ENCODE data around the gene MSH2. TPM values are rescaled to one million over a fixed set of nuclear protein-coding genes. Genes with fewer than 3 reads are reported as not detected.
"Not testable (repeated sequence)": the region's sequence is repeated elsewhere in the genome, so short reads cannot be mapped to it uniquely, and the experiment has no call there.

MSH2 gene
- total RNA-seq, 1 experiment from 2014 or later: 53.8 TPM

- DNase-seq (ENCODE audit: low read depth): no peak
Observed at GRCh38 chr2:47483191-47483590, 80.2 kb downstream of the MSH2 start.

DNA sequence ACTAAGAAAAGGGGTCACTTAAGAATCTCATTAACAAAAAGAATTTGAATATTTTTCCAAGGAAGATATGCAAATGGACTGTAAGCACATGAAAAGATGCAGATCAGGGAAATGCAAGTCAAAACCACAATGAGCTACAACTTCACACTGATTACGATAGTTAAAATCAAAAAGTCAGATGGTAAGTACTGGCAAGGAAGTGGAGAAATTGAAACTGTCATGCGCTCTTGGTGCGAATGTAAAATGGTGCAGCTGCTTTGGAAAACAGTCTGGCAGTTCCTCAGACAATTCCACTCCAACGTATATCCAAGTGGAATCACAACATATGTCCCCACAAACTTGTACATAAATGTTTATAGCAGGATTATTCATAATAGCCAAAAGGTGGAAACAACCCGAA lies 81.4 kb downstream of the MSH2 start:
- DNase-seq (ENCODE audit: low read depth): no peak

DNA sequence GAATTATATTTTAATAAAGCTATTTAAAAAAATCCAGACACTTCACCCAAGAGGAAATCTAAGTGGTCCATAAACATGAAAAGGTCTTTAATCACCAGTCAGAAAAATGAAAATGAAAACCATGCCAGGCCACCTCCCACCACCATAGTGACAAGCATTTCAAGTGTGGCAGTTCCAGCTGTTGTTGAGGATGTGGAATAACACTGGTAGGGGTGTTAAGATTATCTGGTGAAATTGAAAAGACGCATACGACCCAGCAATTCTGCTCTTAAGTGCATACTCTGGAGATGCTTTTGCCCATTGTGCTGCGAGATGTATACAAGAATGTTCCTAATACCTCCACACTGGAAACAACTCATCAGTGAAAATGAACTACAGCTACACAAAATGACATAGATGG lies 82.2 kb downstream of the MSH2 start:
- DNase-seq (ENCODE audit: low read depth): no peak

- DNase-seq (ENCODE audit: low read depth): no peak
Observed at GRCh38 chr2:47485751-47486300, 82.9 kb downstream of the MSH2 start.

- no peak for DNase-seq (ENCODE audit: low read depth)
Observed at GRCh38 chr2:47486841-47487497, 84.0 kb downstream of the MSH2 start.

DNA sequence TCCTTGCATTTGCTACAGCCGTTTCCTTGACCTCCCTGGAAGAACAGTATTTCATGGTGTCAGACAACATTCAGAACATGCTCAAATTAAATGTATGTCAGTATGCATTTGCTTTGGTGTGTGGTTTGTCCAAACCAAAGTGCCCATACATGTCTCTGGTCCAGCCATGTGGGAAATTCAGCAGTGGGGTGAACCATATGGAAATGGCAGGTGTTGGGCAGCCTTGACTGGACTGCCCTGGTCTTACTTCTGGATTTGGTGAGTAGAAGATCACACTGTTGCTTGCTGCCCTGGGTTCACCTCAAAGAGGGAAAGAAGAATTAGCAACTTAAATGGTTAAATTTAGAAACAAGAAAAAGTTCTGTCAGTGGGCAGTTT lies 84.5 kb downstream of the MSH2 start:
- DNase-seq (ENCODE audit: low read depth): no peak

GRCh38 chr2:47488870-47489584 lies 86.1 kb downstream of the MSH2 start:
- DNase-seq (ENCODE audit: low read depth): peak; percentile 79

- no peak for DNase-seq (ENCODE audit: low read depth)
Observed at GRCh38 chr2:47490406-47490805, 87.5 kb downstream of the MSH2 start.

- no peak for DNase-seq (ENCODE audit: low read depth)
Observed at GRCh38 chr2:47493317-47494035, 90.5 kb downstream of the MSH2 start.

DNA sequence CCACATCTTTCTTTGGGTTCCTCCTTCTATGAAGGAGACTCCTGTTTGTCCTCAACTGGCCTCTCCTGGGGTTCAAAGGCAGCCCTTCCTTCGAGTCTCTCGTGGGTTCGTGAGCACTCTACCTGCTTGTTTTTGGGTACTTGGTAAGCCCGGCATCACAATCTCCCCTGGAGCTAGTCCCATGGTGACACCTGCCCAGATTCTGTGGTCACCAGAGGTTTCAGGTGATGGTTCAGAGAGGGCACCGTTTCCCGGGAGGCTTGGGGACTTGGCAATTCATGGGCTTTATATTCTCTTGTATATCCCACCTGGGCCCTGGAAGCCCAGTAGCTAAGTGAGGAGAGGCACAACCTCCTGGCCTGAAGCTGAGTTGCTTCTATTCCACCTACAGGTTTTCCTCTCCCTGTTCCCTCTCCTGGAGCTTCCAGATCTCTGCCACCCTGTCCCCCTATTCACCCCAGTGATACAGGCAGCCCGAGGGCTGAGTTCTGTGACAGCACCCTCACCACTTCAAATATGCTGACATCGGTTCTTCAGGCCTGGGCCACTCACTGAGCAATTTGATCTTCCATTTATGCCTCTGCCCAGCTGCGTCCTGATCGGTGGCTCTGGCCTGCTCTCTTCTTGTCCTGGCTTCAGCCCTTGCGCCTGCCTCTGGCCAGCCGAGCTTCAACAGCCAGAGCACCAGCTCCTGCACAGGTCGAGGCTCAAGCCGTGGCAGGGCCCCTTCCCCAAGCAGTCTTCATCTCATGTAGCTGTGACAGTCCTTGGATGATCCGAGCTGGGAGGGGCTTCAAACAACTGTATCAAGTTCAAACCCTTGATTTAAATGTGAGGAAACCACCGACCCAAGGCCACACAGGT lies 91.5 kb downstream of the MSH2 start:
- DNase-seq (ENCODE audit: low read depth): no peak

DNA sequence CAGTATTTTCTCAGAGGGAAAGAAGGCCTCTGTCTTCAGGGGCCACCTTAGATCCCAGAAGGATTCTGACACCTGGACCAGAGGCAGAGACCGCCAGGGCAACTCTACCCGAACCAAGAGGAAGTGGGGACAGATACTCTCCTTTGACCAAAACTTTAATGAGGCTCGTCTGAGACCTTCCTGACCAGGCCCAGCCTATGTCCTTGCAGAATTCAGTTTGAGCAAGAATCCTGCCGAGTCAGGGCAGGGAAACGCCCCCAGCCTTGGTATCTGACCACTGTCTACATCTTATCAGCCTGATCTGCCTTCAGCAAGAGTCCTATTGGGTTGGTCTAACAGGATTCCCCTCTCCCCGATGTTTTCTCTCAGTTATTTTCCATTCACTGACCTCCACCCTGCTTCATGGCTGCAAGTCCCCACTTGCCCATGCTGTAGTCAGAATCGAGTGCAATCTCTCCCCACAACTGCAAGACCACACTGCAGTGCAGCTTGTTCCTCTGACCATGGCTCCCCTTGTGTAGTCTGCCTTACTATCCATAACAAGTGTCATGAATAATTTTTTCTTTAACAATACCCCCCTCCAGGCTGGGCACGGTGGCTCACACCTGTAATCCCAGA lies 95.0 kb downstream of the MSH2 start:
- no peak for DNase-seq (ENCODE audit: low read depth)

- DNase-seq (ENCODE audit: low read depth): no peak
Observed at GRCh38 chr2:47499093-47499492, 96.1 kb downstream of the MSH2 start.

GRCh38 chr2:47499621-47500309 lies 96.8 kb downstream of the MSH2 start:
- no peak for DNase-seq (ENCODE audit: low read depth)

GRCh38 chr2:47501374-47502200 lies 98.6 kb downstream of the MSH2 start:
- peak; percentile 39 for DNase-seq (ENCODE audit: low read depth)

- DNase-seq (ENCODE audit: low read depth): not testable (repeated sequence)
Observed at GRCh38 chr2:47502498-47502897, 99.5 kb downstream of the MSH2 start.

DNA sequence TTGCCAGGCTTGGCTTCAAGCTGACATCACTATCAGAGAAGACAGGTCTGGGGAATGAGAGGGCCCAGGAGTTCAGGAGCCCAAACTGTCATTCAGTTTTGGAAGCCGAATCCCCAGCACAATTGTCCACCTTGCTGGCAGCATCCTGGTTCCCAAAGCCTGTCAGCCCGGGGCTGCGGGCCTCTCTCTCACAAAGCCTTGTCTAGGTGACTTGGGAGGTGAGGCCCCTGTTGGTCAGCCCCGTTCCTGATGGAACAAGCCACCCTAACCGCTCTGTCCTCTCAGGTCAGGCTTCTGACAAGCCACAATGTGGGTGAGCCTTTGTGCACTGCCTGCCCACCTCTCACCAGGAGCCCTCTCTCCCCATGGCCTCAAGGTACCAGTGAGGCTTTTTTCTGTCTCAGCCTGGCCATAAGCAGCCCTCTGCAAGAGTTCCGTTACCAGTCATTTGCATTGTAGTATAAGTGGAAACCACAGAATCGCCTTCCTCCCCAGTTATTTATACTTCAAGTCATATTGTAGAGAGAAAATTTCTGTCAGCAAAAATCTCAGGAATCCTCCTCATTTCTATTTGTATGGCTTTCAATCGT lies 100.6 kb downstream of the MSH2 start:
- no peak for DNase-seq (ENCODE audit: low read depth)

- DNase-seq (ENCODE audit: low read depth): no peak
Observed at GRCh38 chr2:47504174-47504810, 101.3 kb downstream of the MSH2 start.

GRCh38 chr2:47506024-47506423 lies 103.1 kb downstream of the MSH2 start:
- no peak for DNase-seq (ENCODE audit: low read depth)

- DNase-seq (ENCODE audit: low read depth): no peak
Observed at GRCh38 chr2:47506436-47506835, 103.5 kb downstream of the MSH2 start.
